Liver (tissue), 3 donors: ENCODE data around the gene TREH.

Source experiments
- EGR1 ChIP-seq, 2 donors: IDR thresholded peaks; 2 replicates each; pipeline ENCODE4 v1.6.1; 2016 to 2018; ENCODE audit warnings: antibody characterized with exemption in 2 of 2, low read depth in 2 of 2
- JUND ChIP-seq, 2 donors: IDR thresholded peaks; 2 replicates each; pipeline ENCODE4 v1.6.1; 2016; ENCODE audit warnings: antibody characterized with exemption in 2 of 2
- NR2F2 ChIP-seq: IDR thresholded peaks from 2 replicates; pipeline ENCODE4 v1.6.1; 2016; ENCODE audit warnings: antibody characterized with exemption
- TAF1 ChIP-seq: conservative IDR thresholded peaks from 2 replicates; pipeline ENCODE4 v1.6.1; 2016; ENCODE audit warnings: antibody characterized with exemption, mild to moderate bottlenecking
- TF ChIP-seq, protein P1 (sequence below): fragments of 150-350 bp; IDR thresholded peaks from 2 replicates; pipeline ENCODE4 v1.5.1; 2017; ENCODE audit warnings: improper control_type of control experiment, low read depth, low read length; ENCODE audit not compliant: missing input control
- TF ChIP-seq, protein P2 (sequence below): IDR thresholded peaks from 2 replicates; pipeline ENCODE4 v1.6.1; 2016; ENCODE audit warnings: antibody characterized with exemption
- TF ChIP-seq, protein P3 (sequence below): IDR thresholded peaks from 2 replicates; pipeline ENCODE4 v1.6.1; 2016; ENCODE audit warnings: antibody characterized with exemption
- donor health status: healthy.
- donor health status: healthy.

DNA sequence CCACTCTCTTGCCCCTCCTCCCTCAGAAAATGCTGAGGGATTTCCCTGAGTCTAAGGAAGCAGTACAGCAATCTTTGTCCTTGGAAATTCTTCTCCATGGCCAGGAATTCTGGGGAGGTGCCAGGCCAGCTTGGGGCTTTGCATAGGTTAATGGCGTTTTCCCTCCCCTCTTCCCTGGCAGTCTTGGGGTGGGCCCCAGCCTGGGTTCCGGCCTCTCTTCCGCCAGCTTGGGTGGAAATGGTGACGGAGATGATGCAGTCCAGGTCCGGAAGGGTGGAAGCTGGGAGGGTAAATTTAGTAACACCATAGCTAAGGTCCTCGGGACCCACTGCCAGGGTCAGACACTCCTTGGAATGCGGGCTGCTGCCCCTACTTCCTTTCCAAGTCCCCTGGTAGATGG is 67.1 kb downstream of the TREH start:
- TF ChIP-seq, protein P1, sequence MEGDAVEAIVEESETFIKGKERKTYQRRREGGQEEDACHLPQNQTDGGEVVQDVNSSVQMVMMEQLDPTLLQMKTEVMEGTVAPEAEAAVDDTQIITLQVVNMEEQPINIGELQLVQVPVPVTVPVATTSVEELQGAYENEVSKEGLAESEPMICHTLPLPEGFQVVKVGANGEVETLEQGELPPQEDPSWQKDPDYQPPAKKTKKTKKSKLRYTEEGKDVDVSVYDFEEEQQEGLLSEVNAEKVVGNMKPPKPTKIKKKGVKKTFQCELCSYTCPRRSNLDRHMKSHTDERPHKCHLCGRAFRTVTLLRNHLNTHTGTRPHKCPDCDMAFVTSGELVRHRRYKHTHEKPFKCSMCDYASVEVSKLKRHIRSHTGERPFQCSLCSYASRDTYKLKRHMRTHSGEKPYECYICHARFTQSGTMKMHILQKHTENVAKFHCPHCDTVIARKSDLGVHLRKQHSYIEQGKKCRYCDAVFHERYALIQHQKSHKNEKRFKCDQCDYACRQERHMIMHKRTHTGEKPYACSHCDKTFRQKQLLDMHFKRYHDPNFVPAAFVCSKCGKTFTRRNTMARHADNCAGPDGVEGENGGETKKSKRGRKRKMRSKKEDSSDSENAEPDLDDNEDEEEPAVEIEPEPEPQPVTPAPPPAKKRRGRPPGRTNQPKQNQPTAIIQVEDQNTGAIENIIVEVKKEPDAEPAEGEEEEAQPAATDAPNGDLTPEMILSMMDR = no peak
- TF ChIP-seq NR2F2 (peak; percentile 91), TAF1 (no peak), EGR1 (IDR thresholded peaks at IDR 0.05; ENCODE audit: low read depth in 2 of 2) (no peak), JUND (IDR thresholded peaks at IDR 0.05) (no peak)
- TF ChIP-seq, protein P2, sequence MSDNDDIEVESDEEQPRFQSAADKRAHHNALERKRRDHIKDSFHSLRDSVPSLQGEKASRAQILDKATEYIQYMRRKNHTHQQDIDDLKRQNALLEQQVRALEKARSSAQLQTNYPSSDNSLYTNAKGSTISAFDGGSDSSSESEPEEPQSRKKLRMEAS = no peak
- TF ChIP-seq, protein P3, sequence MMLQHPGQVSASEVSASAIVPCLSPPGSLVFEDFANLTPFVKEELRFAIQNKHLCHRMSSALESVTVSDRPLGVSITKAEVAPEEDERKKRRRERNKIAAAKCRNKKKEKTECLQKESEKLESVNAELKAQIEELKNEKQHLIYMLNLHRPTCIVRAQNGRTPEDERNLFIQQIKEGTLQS = no peak
